Neural progenitor cell (in vitro differentiated cells): ENCODE data around the gene HCFC1. TPM values are rescaled to one million over a fixed set of nuclear protein-coding genes. Genes with fewer than 3 reads are reported as not detected.
A peak's percentile ranks its signal among the peaks of the same experiment; 100 is the strongest.

Source experiments
- DNase-seq: peaks from one replicate; pipeline ENCODE4 v3.0.0-alpha.2; 2016; ENCODE audit warnings: low spot score
- H2AFZ ChIP-seq: fragments of 200-600 bp; sonication (generic); replicated peaks from 2 replicates; pipeline ENCODE4 v1.6.1; 2016; ENCODE audit warnings: antibody characterized with exemption
- H3F3A ChIP-seq: fragments of 200-600 bp; sonication (generic); 2 replicates; pipeline ENCODE4 v1.6.1; 2016; ENCODE audit warnings: antibody characterized with exemption, low read depth
- H3K27ac ChIP-seq: fragments of 200-600 bp; sonication (generic); 2 replicates; pipeline ENCODE4 v1.5.1; 2016; ENCODE audit warnings: mild to moderate bottlenecking
- H3K27me3 ChIP-seq: fragments of 200-600 bp; sonication (generic); 2 replicates; pipeline ENCODE4 v1.6.1; 2016; ENCODE audit warnings: mild to moderate bottlenecking, moderate library complexity
- H3K36me3 ChIP-seq: fragments of 200-600 bp; sonication (generic); 2 replicates; pipeline ENCODE4 v1.5.1; 2016
- H3K4me1 ChIP-seq: fragments of 200-600 bp; sonication (generic); 2 replicates; pipeline ENCODE4 v1.6.1; 2016; ENCODE audit warnings: mixed run types
- H3K4me2 ChIP-seq: fragments of 200-600 bp; sonication (generic); 2 replicates; pipeline ENCODE4 v1.6.1; 2016
- H3K4me3 ChIP-seq: fragments of 200-600 bp; sonication (generic); 2 replicates; pipeline ENCODE4 v1.5.1; 2016
- H3K79me2 ChIP-seq: fragments of 200-600 bp; sonication (generic); 2 replicates; pipeline ENCODE4 v1.6.1; 2016; ENCODE audit warnings: low read depth
- H3K9ac ChIP-seq: fragments of 200-600 bp; sonication (generic); 2 replicates; pipeline ENCODE4 v1.6.1; 2016
- H3K9me3 ChIP-seq: fragments of 200-600 bp; sonication (generic); 2 replicates; pipeline ENCODE4 v1.5.1; 2016; ENCODE audit warnings: low read depth
- H4K20me1 ChIP-seq: fragments of 200-600 bp; sonication (generic); 2 replicates; pipeline ENCODE4 v1.6.1; 2016; ENCODE audit warnings: low read depth
- H3K27ac Mint-ChIP-seq: 3 replicates; pipeline ENCODE4 v1.8.0; 2021; ENCODE audit warnings: mixed read lengths
- H3K27me3 Mint-ChIP-seq: 2 replicates; pipeline ENCODE4 v1.8.0; 2022; ENCODE audit warnings: low read depth, mild to moderate bottlenecking, inconsistent platforms, moderate library complexity, mixed read lengths; ENCODE audit not compliant: insufficient read depth
- H3K36me3 Mint-ChIP-seq: 3 replicates; pipeline ENCODE4 v1.8.0; 2021; ENCODE audit warnings: mixed read lengths
- H3K4me1 Mint-ChIP-seq: 3 replicates; pipeline ENCODE4 v1.8.0; 2021; ENCODE audit warnings: mixed read lengths
- H3K4me3 Mint-ChIP-seq: 3 replicates; pipeline ENCODE4 v1.8.0; 2021; ENCODE audit warnings: mild to moderate bottlenecking, moderate library complexity, mixed read lengths
- H3K9me3 Mint-ChIP-seq: 3 replicates; pipeline ENCODE4 v1.8.0; 2020; ENCODE audit warnings: mixed read lengths
- EZH2 ChIP-seq: fragments of 200-600 bp; sonication (generic); IDR thresholded peaks from 2 replicates; pipeline ENCODE4 v1.6.1; 2017; ENCODE audit warnings: antibody characterized with exemption, mild to moderate bottlenecking, moderate library complexity
- EZH2phosphoT487 ChIP-seq: fragments of 200-600 bp; sonication (generic); IDR thresholded peaks from 2 replicates; pipeline ENCODE4 v1.6.1; 2017; ENCODE audit warnings: antibody characterized with exemption
- microRNA counts: library from miRNA; unstranded; fragments of <30 nt; microRNA quantifications from one replicate; lab custom pipeline; 2016
- microRNA-seq: library from miRNA; unstranded; fragments of <30 nt; microRNA quantifications from one replicate; pipeline ENCODE4, GENCODE V29; 2016
- small RNA-seq: library from RNA; depleted of rRNA; stranded (forward); fragments of <200 nt; gene quantifications from one replicate; pipeline ENCODE3, GENCODE V24; 2015
- total RNA-seq: library from RNA; depleted of rRNA; stranded (reverse); fragments of >200 nt; gene quantifications from 2 replicates; pipeline ENCODE4 v1.2.3, GENCODE V29; 2015; ENCODE audit warnings: low replicate concordance

Gene HCFC1
- total RNA-seq, 1 donor from 2014 or later, result 20.7 TPM

GRCh38 chrX:153897899-153898298, 73.7 kb downstream of the HCFC1 start:
- no peaks in the 10 kb centered on the region for H3K36me3 Mint-ChIP-seq
- Histone ChIP-seq H3K4me3 (no peak overlapping the region), H2AFZ (no peak overlapping the region), H3K27me3 (no peaks in the 10 kb centered on the region), H3K79me2 (no peaks in the 10 kb centered on the region), H3K9ac (no peak overlapping the region), H3F3A (no peaks in the 10 kb centered on the region), H3K36me3 (no peaks in the 10 kb centered on the region), H3K27ac (no peak overlapping the region), H3K4me1 (peaks cover 4% of the 10 kb centered on the region), H3K4me2 (no peak overlapping the region), H3K9me3 (no peaks in the 10 kb centered on the region), H4K20me1 (no peaks in the 10 kb centered on the region)
- TF ChIP-seq EZH2, result no peak
- no peak for TF ChIP-seq EZH2phosphoT487
- no peak overlapping the region for H3K4me3 Mint-ChIP-seq
- peaks cover 3% of the 10 kb centered on the region for H3K27me3 Mint-ChIP-seq
- H3K4me1 Mint-ChIP-seq, result peaks cover 15% of the 10 kb centered on the region
- H3K9me3 Mint-ChIP-seq, result peaks cover 19% of the 10 kb centered on the region
- no peak for DNase-seq
- no peak overlapping the region for H3K27ac Mint-ChIP-seq

MicroRNAs within 50 kb of the gene (microRNA counts, 767-probe panel; counts per million panel counts)
- 460 counts per million, percentile 90 among the panel's probes with 10 or more counts for microRNA hsa-miR-718 (lab: Ali Mortazavi, UCI)

Small RNA genes lying within 50 kb of the gene (microRNA-seq; reads per million reads assigned to microRNA genes)
- not detected for gene MIR3202-1
- gene MIR3202-2, result not detected
- gene MIR718, result not detected

Small RNA genes lying within 50 kb of the gene (small RNA-seq; reads per million reads assigned to genes)
- gene MIR3202-1, result not detected

Other genes starting within 250 kb of the HCFC1 start
- 52.5 and 68.7 TPM in 2 replicates for gene BCAP31, start 247.4 kb downstream of the HCFC1 start, total RNA-seq
- gene ABCD1, start 247.0 kb downstream of the HCFC1 start, total RNA-seq, result 0.79 and 5.0 TPM in 2 replicates
- 0.25 and 0.71 TPM in 2 replicates for gene PLXNB3, start 207.6 kb downstream of the HCFC1 start, total RNA-seq
- not detected in 2 replicates for gene SRPK3, start 190.8 kb downstream of the HCFC1 start, total RNA-seq
- 40.3 and 50.6 TPM in 2 replicates for gene IDH3G, start 177.4 kb downstream of the HCFC1 start, total RNA-seq
- 58.4 and 112 TPM in 2 replicates for gene SSR4, start 177.2 kb downstream of the HCFC1 start, total RNA-seq
- gene PDZD4, start 141.3 kb downstream of the HCFC1 start, total RNA-seq, result 1.9 and 5.2 TPM in 2 replicates
- gene L1CAM, start 85.6 kb downstream of the HCFC1 start, total RNA-seq, result 0.49 and 1.7 TPM in 2 replicates
- not detected in 2 replicates for gene AVPR2, start 67.1 kb downstream of the HCFC1 start, total RNA-seq
- gene ARHGAP4, start 45.6 kb downstream of the HCFC1 start, total RNA-seq, result 5.1 and 17.9 TPM in 2 replicates
- 55.5 and 113 TPM in 2 replicates for gene NAA10, start 36.8 kb downstream of the HCFC1 start, total RNA-seq
- 5.4 and 9.3 TPM in 2 replicates for gene RENBP, start 27.2 kb downstream of the HCFC1 start, total RNA-seq
- gene TMEM187, start 936 bp upstream of the HCFC1 start, total RNA-seq, result 2.4 and 6.8 TPM in 2 replicates
- gene IRAK1, start 48.1 kb upstream of the HCFC1 start, total RNA-seq, result 6.8 and 13.6 TPM in 2 replicates
- gene MECP2, start 125.9 kb upstream of the HCFC1 start, total RNA-seq, result 26.7 and 32.4 TPM in 2 replicates
- not detected in 2 replicates for gene OPN1LW, start 172.4 kb upstream of the HCFC1 start, total RNA-seq
- not detected in 2 replicates for gene OPN1MW, start 210.8 kb upstream of the HCFC1 start, total RNA-seq
- gene OPN1MW2, start 247.9 kb upstream of the HCFC1 start, total RNA-seq, result not detected in 2 replicates